ENCODE measurements around the gene GTF2A2.

DNA sequence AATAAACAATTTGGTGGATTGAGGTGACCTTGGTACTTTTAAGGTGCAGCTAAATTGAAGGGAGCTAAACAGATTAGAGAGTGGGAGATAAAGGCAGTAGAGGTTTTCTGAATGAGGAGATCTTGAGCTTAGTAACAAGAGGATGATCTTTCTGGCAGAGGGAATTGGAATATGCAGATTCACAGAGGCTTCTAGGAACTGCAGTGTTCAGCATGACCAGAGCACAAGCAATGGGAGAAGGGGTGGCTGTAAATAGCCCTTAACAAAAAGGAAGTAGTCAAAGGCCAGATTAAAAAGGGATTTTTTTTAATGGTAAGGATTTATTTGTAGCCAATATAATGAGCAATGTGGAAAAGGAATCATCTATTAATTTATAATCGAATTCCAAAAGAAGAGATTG lies 37.5 kb upstream of the GTF2A2 start:
- TF ChIP-seq, protein P1, sequence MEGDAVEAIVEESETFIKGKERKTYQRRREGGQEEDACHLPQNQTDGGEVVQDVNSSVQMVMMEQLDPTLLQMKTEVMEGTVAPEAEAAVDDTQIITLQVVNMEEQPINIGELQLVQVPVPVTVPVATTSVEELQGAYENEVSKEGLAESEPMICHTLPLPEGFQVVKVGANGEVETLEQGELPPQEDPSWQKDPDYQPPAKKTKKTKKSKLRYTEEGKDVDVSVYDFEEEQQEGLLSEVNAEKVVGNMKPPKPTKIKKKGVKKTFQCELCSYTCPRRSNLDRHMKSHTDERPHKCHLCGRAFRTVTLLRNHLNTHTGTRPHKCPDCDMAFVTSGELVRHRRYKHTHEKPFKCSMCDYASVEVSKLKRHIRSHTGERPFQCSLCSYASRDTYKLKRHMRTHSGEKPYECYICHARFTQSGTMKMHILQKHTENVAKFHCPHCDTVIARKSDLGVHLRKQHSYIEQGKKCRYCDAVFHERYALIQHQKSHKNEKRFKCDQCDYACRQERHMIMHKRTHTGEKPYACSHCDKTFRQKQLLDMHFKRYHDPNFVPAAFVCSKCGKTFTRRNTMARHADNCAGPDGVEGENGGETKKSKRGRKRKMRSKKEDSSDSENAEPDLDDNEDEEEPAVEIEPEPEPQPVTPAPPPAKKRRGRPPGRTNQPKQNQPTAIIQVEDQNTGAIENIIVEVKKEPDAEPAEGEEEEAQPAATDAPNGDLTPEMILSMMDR (IDR thresholded peaks at IDR 0.05): no peak
- no peak for TF ChIP-seq POLR2A (IDR thresholded peaks at IDR 0.05)
